ENCODE results near the gene ARHGEF1. TPM values are rescaled to one million over a fixed set of nuclear protein-coding genes. Genes with fewer than 3 reads are reported as not detected.

ARHGEF1 gene
- total and polyA plus RNA-seq, 9 donors = 17.2 to 54.5 (median 47.3) TPM

DNA sequence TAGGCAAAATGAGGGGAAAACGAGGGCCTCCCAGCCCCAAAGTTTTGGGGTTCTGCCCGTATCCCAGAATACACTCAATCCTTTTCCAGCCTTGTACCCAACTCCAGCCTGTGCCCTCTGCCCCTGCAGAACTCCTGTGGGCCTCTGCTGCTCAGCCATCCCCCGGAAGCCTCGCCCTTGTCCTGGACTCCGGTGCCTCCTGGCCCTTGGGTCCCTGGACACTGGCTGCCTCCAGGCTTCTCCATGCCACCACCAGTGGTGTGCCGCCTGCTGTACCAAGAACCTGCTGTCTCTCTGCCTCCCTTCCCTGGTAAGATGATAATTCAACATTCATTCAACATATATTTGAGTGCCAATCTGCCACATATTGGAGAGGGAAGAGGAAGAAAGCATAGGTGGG, 34.3 kb upstream of the ARHGEF1 start:
- no peaks in the 10 kb centered on the region for H3K9me3 ChIP-seq (replicated peaks; ENCODE audit: control insufficient read depth, low read depth, low read length)
- WGBS (ENCODE audit: insufficient coverage) = 85% methylated on average over 5 of the region's 6 CpGs
- no peak overlapping the region for H3K27ac ChIP-seq (ENCODE audit: low read length)
- H3K27me3 ChIP-seq (ENCODE audit: control insufficient read depth, insufficient read depth, low read length) = peaks cover 10% of the 10 kb centered on the region
- H3K4me1 ChIP-seq (ENCODE audit: control insufficient read depth, insufficient read depth, low read length) = no peaks in the 10 kb centered on the region
- H3K36me3 ChIP-seq (ENCODE audit: control insufficient read depth, insufficient read depth, low read length) = no peaks in the 10 kb centered on the region
- no peak for DNase-seq
- no peak overlapping the region for H3K4me3 ChIP-seq (ENCODE audit: low read length)

DNA sequence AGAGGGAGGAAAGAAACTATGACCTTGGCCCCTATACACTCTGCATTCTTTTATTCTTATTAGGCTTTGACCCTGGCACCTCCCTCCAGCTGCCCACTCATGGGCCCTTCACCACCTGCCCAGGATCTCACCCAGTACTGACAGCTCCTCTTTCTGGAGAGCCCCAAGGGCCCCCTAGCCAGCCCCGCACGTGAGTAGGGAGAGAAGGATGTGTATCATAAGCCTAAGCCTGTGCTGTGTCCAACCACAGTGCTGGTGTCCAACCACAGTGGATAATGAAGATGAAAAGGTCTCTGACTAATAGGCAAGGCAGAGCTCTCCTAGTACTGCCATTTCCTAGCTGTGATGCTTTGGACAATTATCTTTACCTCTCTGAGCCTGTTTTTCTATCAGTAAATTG, 33.9 kb upstream of the ARHGEF1 start:
- Histone ChIP-seq H3K27me3 (ENCODE audit: control insufficient read depth, insufficient read depth, low read length) (peaks cover 13% of the 10 kb centered on the region), H3K27ac (ENCODE audit: low read length) (no peak overlapping the region), H3K4me3 (ENCODE audit: low read length) (no peak overlapping the region), H3K4me1 (ENCODE audit: control insufficient read depth, insufficient read depth, low read length) (no peaks in the 10 kb centered on the region), H3K36me3 (ENCODE audit: control insufficient read depth, insufficient read depth, low read length) (no peaks in the 10 kb centered on the region), H3K9me3 (replicated peaks; ENCODE audit: control insufficient read depth, low read depth, low read length) (no peaks in the 10 kb centered on the region)
- WGBS (ENCODE audit: insufficient coverage) = no CpG with 5 or more reads among the region's 2 CpGs
- no peak for DNase-seq

DNA sequence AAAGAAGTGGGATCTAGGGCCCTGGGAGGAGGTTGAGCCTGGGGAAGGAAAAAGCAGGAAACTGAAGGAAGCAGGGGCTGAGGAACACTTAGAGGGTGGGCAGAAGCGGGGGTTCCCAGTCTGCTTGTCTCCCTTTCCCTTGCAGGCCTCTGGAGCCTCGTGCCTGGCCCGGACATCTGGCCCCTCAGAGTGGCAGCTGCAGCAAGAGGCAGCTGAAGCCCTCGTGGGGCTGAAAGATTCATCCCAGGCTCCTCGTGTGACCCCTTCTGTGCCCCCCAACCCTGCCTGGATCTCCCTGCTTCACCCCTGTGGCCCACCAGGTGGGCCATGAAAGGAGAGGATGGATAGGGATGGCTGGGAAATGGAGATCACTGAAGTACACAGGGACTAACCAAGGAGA, 32.6 kb upstream of the ARHGEF1 start:
- WGBS (ENCODE audit: insufficient coverage) = 62% methylated on average over 4 of the region's 5 CpGs
- Histone ChIP-seq H3K9me3 (replicated peaks; ENCODE audit: control insufficient read depth, low read depth, low read length) (no peaks in the 10 kb centered on the region), H3K27ac (ENCODE audit: low read length) (no peak overlapping the region), H3K36me3 (ENCODE audit: control insufficient read depth, insufficient read depth, low read length) (no peaks in the 10 kb centered on the region), H3K4me1 (ENCODE audit: control insufficient read depth, insufficient read depth, low read length) (no peaks in the 10 kb centered on the region), H3K4me3 (ENCODE audit: low read length) (no peak overlapping the region), H3K27me3 (ENCODE audit: control insufficient read depth, insufficient read depth, low read length) (peaks cover 17% of the 10 kb centered on the region)
- no peak for DNase-seq

DNA sequence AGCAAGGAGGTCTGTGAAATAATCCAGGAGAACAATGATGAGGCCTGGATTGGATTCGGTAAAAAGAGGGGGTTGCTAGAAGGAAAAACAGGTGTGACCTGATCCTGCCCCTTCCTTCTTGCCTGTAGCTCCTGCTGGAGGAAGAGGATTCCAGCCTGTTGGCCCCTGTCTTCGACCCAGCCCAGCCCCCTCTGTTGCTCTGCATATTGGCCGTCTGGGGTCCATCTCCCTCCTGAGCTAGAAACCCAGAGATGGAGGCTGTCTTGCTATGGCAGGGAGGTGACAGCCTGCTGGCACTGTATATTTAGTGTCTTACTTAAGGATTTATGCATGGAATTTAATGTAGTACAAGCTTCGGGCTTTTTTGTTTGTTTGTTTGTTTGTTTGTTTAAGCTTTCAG, 31.5 kb upstream of the ARHGEF1 start:
- Histone ChIP-seq H3K36me3 (ENCODE audit: control insufficient read depth, insufficient read depth, low read length) (no peaks in the 10 kb centered on the region), H3K4me1 (ENCODE audit: control insufficient read depth, insufficient read depth, low read length) (no peaks in the 10 kb centered on the region), H3K27ac (ENCODE audit: low read length) (no peak overlapping the region), H3K9me3 (replicated peaks; ENCODE audit: control insufficient read depth, low read depth, low read length) (no peaks in the 10 kb centered on the region), H3K27me3 (ENCODE audit: control insufficient read depth, insufficient read depth, low read length) (peaks cover 17% of the 10 kb centered on the region), H3K4me3 (ENCODE audit: low read length) (no peak overlapping the region)
- whole genome bisulfite sequencing (ENCODE audit: insufficient coverage) = 14% methylated on average over 1 of the region's 4 CpGs
- no peak for DNase-seq

DNA sequence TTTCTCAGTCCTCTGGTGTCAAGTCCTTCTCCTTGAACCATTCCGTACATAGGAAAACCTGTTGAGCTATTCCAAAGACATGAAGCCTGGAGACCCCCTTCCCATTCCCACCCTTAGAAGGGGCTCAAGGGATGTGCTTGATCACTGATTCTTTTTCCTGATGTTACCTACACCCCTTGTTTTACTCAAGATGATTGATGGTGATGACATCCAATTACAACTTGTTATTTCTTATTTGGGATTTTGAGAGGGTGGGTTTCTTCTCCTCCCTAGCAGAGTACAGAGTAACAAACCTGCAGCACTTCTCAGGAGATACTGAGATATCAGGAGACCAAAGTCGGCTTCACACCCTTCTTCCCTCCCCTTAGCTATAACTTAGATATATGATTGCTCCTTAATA, 29.6 kb upstream of the ARHGEF1 start:
- no peaks in the 10 kb centered on the region for H3K9me3 ChIP-seq (replicated peaks; ENCODE audit: control insufficient read depth, low read depth, low read length)
- peaks cover 17% of the 10 kb centered on the region for H3K27me3 ChIP-seq (ENCODE audit: control insufficient read depth, insufficient read depth, low read length)
- no peak overlapping the region for H3K4me3 ChIP-seq (ENCODE audit: low read length)
- H3K27ac ChIP-seq (ENCODE audit: low read length) = no peak overlapping the region
- no peak for DNase-seq
- no peaks in the 10 kb centered on the region for H3K4me1 ChIP-seq (ENCODE audit: control insufficient read depth, insufficient read depth, low read length)
- H3K36me3 ChIP-seq (ENCODE audit: control insufficient read depth, insufficient read depth, low read length) = no peaks in the 10 kb centered on the region
- WGBS (ENCODE audit: insufficient coverage) = 0% methylated on average over 1 of the region's 2 CpGs

DNA sequence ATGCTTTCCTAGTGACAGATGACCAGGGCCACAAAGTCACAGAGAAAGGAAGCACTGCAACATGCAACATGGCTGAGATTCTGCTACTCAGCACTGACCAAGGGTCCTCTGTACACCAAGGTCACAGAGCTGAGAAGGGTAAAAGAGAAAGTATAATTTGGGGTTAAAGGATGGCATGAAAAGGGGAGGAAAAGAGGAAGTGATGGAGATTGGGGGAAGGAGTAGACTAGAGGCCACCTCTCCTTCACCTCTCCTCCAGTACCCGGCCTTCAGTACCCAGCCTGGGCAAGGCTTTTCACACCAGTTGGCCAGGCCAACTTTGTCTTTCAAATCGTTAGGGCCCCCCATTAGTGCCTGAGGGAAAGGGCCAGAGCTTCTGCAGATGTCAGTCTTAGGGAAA, 29.2 kb upstream of the ARHGEF1 start:
- Histone ChIP-seq H3K27ac (ENCODE audit: low read length) (no peak overlapping the region), H3K4me3 (ENCODE audit: low read length) (no peak overlapping the region), H3K36me3 (ENCODE audit: control insufficient read depth, insufficient read depth, low read length) (no peaks in the 10 kb centered on the region), H3K4me1 (ENCODE audit: control insufficient read depth, insufficient read depth, low read length) (no peaks in the 10 kb centered on the region), H3K27me3 (ENCODE audit: control insufficient read depth, insufficient read depth, low read length) (peaks cover 17% of the 10 kb centered on the region), H3K9me3 (replicated peaks; ENCODE audit: control insufficient read depth, low read depth, low read length) (no peaks in the 10 kb centered on the region)
- no peak for DNase-seq
- no CpG with 5 or more reads among the region's 2 CpGs for WGBS (ENCODE audit: insufficient coverage)

DNA sequence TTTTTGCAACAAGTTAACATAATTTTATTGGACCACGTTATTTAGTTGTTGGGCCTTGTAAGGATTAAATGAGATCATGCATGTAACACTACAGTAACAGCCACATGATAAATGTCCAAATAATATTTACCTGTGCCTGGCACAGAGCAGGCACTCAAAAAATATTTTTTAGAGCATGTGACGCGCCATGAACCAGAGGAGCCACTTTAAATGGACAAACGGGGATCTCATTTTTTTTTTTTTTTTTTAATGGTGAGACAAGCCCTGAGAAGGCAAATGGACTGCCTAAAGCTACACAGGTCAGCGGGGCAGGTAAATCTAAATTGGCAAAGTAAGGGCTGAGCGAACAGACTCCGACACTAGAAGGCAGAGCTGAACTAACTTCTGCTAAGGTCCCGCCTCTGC, 23.8 kb upstream of the ARHGEF1 start:
- DNase-seq = no peak
- H3K27me3 ChIP-seq (ENCODE audit: control insufficient read depth, insufficient read depth, low read length) = peaks cover 4% of the 10 kb centered on the region
- H3K4me3 ChIP-seq (ENCODE audit: low read length) = peak overlapping the region; percentile 23
- no peaks in the 10 kb centered on the region for H3K9me3 ChIP-seq (replicated peaks; ENCODE audit: control insufficient read depth, low read depth, low read length)
- peak overlapping the region; percentile 73 for H3K27ac ChIP-seq (ENCODE audit: low read length)
- H3K4me1 ChIP-seq (ENCODE audit: control insufficient read depth, insufficient read depth, low read length) = peaks cover 25% of the 10 kb centered on the region
- WGBS (ENCODE audit: insufficient coverage) = 5% methylated on average over 5 of the region's 8 CpGs
- H3K36me3 ChIP-seq (ENCODE audit: control insufficient read depth, insufficient read depth, low read length) = peaks cover 33% of the 10 kb centered on the region

DNA sequence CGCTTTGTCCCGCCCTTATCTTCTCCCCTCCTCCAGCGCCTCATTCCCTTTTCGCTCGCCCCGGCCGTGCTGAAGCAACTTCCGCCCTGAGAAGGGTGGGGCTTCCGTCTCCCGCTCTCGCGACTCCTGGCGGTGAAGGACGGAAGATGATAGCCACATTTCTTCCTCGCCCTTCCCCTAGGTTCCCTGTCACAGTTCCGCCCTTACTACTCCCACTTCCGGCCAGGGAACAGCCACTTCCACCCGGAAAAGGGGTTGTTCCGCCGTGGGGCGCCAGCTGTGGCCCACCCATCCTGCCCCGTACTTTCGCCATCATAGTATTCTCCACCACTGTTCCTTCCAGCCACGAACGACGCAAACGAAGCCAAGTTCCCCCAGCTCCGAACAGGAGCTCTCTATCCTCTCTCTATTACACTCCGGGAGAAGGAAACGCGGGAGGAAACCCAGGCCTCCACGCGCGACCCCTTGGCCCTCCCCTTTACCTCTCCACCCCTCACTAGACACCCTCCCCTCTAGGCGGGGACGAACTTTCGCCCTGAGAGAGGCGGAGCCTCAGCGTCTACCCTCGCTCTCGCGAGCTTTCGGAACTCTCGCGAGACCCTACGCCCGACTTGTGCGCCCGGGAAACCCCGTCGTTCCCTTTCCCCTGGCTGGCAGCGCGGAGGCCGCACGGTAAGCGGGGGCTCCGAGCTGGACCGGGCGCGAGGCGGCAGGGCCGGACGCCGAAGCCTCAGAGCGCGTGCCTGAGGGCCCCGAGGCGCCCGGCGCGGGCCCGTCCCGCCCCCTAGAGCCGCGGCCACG, 23.2 kb upstream of the ARHGEF1 start, which contains the start of gene RPS19:
Gene RPS19, plus strand, starts transcription at position 638 of the 801 bp plus-strand sequence. CDS start 520 bp downstream, outside the sequence.
- peak within 1 kb of the TSS; percentile 100 for H3K27ac ChIP-seq (ENCODE audit: low read length)
- H3K4me3 ChIP-seq (ENCODE audit: low read length) = peak within 1 kb of the TSS; percentile 92
- H3K9me3 ChIP-seq (replicated peaks; ENCODE audit: control insufficient read depth, low read depth, low read length) = no peaks in the 10 kb centered on the region
- H3K4me1 ChIP-seq (ENCODE audit: control insufficient read depth, insufficient read depth, low read length) = peaks cover 25% of the 10 kb centered on the region
- no peaks in the 10 kb centered on the region for H3K27me3 ChIP-seq (ENCODE audit: control insufficient read depth, insufficient read depth, low read length)
- peaks cover 39% of the 10 kb centered on the region for H3K36me3 ChIP-seq (ENCODE audit: control insufficient read depth, insufficient read depth, low read length)
- peak; percentile 100 for DNase-seq
- under 1% methylated on average over 71 of the region's 76 CpGs for WGBS (ENCODE audit: insufficient coverage)

DNA sequence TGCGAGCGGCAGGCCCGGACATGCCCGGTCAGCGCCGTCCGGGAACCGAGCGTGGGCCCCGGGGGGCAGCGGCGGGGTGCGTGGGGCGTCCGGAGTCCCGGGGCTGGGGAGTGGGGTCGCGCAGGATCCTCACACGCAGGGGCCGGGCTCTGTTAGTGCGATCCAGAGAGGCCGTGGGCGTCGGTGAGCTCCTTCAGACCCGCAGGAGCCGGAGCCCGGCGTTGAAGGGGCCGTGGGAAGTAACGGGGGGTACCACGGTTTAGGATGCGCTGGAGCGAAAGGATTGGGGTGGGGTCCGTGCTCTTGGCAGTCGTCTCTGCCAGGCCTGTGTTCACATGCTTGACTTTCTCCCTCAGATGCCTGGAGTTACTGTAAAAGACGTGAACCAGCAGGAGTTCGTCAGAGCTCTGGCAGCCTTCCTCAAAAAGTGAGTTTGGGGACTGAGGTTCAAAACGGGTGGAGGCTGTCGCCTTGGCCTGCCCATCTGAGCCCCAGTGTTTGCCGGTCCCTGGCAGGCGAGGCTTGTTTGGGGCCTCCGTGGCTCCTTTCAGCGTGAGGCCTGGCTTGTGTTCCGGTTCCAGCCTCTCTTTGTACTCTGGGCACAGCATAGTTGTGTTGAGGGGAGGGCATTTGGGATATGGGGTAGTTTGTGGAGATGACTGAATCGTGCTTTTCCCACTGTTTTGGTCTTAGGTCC, 22.4 kb upstream of the ARHGEF1 start:
- Histone ChIP-seq H3K4me3 (ENCODE audit: low read length) (peak overlapping the region; percentile 92), H3K4me1 (ENCODE audit: control insufficient read depth, insufficient read depth, low read length) (peaks cover 25% of the 10 kb centered on the region), H3K9me3 (replicated peaks; ENCODE audit: control insufficient read depth, low read depth, low read length) (no peaks in the 10 kb centered on the region), H3K27me3 (ENCODE audit: control insufficient read depth, insufficient read depth, low read length) (no peaks in the 10 kb centered on the region), H3K36me3 (ENCODE audit: control insufficient read depth, insufficient read depth, low read length) (peaks cover 46% of the 10 kb centered on the region), H3K27ac (ENCODE audit: low read length) (peak overlapping the region; percentile 79)
- peak; percentile 67 for DNase-seq
- WGBS (ENCODE audit: insufficient coverage) = under 1% methylated on average over 44 of the region's 45 CpGs

DNA sequence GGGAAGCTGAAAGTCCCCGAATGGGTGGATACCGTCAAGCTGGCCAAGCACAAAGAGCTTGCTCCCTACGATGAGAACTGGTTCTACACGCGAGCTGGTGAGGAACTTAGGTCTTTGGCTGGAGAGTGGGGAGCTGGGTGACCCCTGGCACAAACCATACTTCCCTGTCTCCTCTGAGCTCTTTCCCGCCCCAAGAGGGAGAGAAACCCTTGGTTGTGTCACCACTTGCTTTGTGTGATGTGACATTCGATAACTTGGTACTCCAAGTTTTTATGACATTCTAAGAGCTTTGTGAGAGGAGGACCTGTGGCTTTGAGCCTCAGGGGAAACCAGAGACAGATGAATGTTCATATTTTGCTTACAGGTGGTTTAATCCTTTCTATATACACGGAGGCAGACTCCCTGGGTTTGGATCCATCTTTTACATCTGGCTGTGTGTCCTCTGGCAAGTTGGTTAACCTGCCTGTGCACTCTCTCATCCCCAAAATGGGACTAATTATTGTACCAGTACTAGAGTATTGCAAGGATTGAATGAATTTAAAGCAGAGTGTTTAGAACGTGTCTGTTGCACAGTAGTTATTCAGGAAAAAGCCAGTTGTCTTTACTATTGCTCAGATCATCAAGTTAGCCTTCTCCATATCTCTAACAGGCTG, 21.7 kb upstream of the ARHGEF1 start:
- peak overlapping the region; percentile 79 for H3K27ac ChIP-seq (ENCODE audit: low read length)
- H3K27me3 ChIP-seq (ENCODE audit: control insufficient read depth, insufficient read depth, low read length) = no peaks in the 10 kb centered on the region
- 57% methylated on average over 3 of the region's 9 CpGs for WGBS (ENCODE audit: insufficient coverage)
- peaks cover 25% of the 10 kb centered on the region for H3K4me1 ChIP-seq (ENCODE audit: control insufficient read depth, insufficient read depth, low read length)
- no peaks in the 10 kb centered on the region for H3K9me3 ChIP-seq (replicated peaks; ENCODE audit: control insufficient read depth, low read depth, low read length)
- peak overlapping the region; percentile 92 for H3K4me3 ChIP-seq (ENCODE audit: low read length)
- peaks cover 49% of the 10 kb centered on the region for H3K36me3 ChIP-seq (ENCODE audit: control insufficient read depth, insufficient read depth, low read length)
- DNase-seq = no peak

All from muscle of leg (tissue), 11 donors.